Measurements from ENCODE around the gene TMEM45B. TPM values are rescaled to one million over a fixed set of nuclear protein-coding genes. Genes with fewer than 3 reads are reported as not detected.

TMEM45B gene
- total and polyA plus RNA-seq, 2 experiments from 2014 or later = 97.2 to 114 TPM

GRCh38 chr11:129885381-129885780 lies 69.7 kb downstream of the TMEM45B start:
- H3K4me2 ChIP-seq = no peak overlapping the region
- peaks cover 3% of the 10 kb centered on the region for H3K79me2 ChIP-seq
- no peaks in the 10 kb centered on the region for H3K9me3 ChIP-seq (ENCODE audit: low read depth)
- no peak overlapping the region for H3K4me3 ChIP-seq
- no peaks in the 10 kb centered on the region for H3K36me3 ChIP-seq (replicated peaks; ENCODE audit: insufficient read depth, low read depth)
- H3K27ac ChIP-seq = no peak overlapping the region
- no peaks in the 10 kb centered on the region for H4K20me1 ChIP-seq (ENCODE audit: insufficient read depth, poor library complexity, severe bottlenecking)
- 97% methylated on average over 12 of the region's 12 CpGs for WGBS (ENCODE audit: low lambda C conversion rate, missing lambda C conversion rate)
- H2AFZ ChIP-seq = no peak overlapping the region
- TF ChIP-seq CTCF (IDR thresholded peaks at IDR 0.05; ENCODE audit: poor library complexity) = no peak
- no peak for TF ChIP-seq EZH2phosphoT487 (IDR thresholded peaks at IDR 0.05; ENCODE audit: low read depth, severe bottlenecking, unreplicated experiment)
- no peak for TF ChIP-seq EZH2 (IDR thresholded peaks at IDR 0.05; ENCODE audit: borderline replicate concordance)
- no peak for DNase-seq (ENCODE audit: low spot score)
- no peaks in the 10 kb centered on the region for H3K4me1 ChIP-seq (ENCODE audit: insufficient read depth)
- H3K9me2 ChIP-seq (replicated peaks; ENCODE audit: insufficient read depth) = no peaks in the 10 kb centered on the region
- no peaks in the 10 kb centered on the region for H3K27me3 ChIP-seq

- Histone ChIP-seq H3K27ac (no peak overlapping the region), H3K9me2 (replicated peaks; ENCODE audit: insufficient read depth) (no peaks in the 10 kb centered on the region), H3K4me2 (no peak overlapping the region), H3K4me3 (no peak overlapping the region), H3K9me3 (ENCODE audit: low read depth) (no peaks in the 10 kb centered on the region), H3K36me3 (replicated peaks; ENCODE audit: insufficient read depth, low read depth) (no peaks in the 10 kb centered on the region), H2AFZ (no peak overlapping the region), H4K20me1 (ENCODE audit: insufficient read depth, poor library complexity, severe bottlenecking) (no peaks in the 10 kb centered on the region), H3K79me2 (peaks cover 19% of the 10 kb centered on the region), H3K4me1 (ENCODE audit: insufficient read depth) (peaks cover 1% of the 10 kb centered on the region), H3K27me3 (no peaks in the 10 kb centered on the region)
- DNase-seq (ENCODE audit: low spot score) = no peak
- TF ChIP-seq EZH2 (IDR thresholded peaks at IDR 0.05; ENCODE audit: borderline replicate concordance) = no peak
- TF ChIP-seq CTCF (IDR thresholded peaks at IDR 0.05; ENCODE audit: poor library complexity) = no peak
- no peak for TF ChIP-seq EZH2phosphoT487 (IDR thresholded peaks at IDR 0.05; ENCODE audit: low read depth, severe bottlenecking, unreplicated experiment)
- 94% methylated on average over 5 of the region's 5 CpGs for WGBS (ENCODE audit: low lambda C conversion rate, missing lambda C conversion rate)
Measured at GRCh38 chr11:129888451-129888850, 72.8 kb downstream of the TMEM45B start.

- Histone ChIP-seq H3K79me2 (peaks cover 37% of the 10 kb centered on the region), H3K36me3 (replicated peaks; ENCODE audit: insufficient read depth, low read depth) (no peaks in the 10 kb centered on the region), H3K4me3 (peak overlapping the region; percentile 95), H2AFZ (peak overlapping the region; percentile 84), H3K4me2 (peak overlapping the region; percentile 88), H3K27ac (peak overlapping the region; percentile 86), H3K4me1 (ENCODE audit: insufficient read depth) (peaks cover 19% of the 10 kb centered on the region), H3K9me2 (replicated peaks; ENCODE audit: insufficient read depth) (no peaks in the 10 kb centered on the region), H4K20me1 (ENCODE audit: insufficient read depth, poor library complexity, severe bottlenecking) (no peaks in the 10 kb centered on the region), H3K27me3 (no peaks in the 10 kb centered on the region), H3K9me3 (ENCODE audit: low read depth) (no peaks in the 10 kb centered on the region)
- TF ChIP-seq EZH2phosphoT487 (IDR thresholded peaks at IDR 0.05; ENCODE audit: low read depth, severe bottlenecking, unreplicated experiment) = no peak
- no peak for TF ChIP-seq CTCF (IDR thresholded peaks at IDR 0.05; ENCODE audit: poor library complexity)
- no peak for TF ChIP-seq EZH2 (IDR thresholded peaks at IDR 0.05; ENCODE audit: borderline replicate concordance)
- WGBS (ENCODE audit: low lambda C conversion rate, missing lambda C conversion rate) = 23% methylated on average over 13 of the region's 13 CpGs
- peak; percentile 28 for DNase-seq (ENCODE audit: low spot score)
Measured at GRCh38 chr11:129894278-129895125, 78.9 kb downstream of the TMEM45B start.

Measured in hepatocyte (in vitro differentiated cells).